Hematopoietic multipotent progenitor cell treated with erythropoietin and hydrocortisone succinate and interleukin-3 and kit ligand, for 15 days (in vitro differentiated cells): Measurements from ENCODE around the gene MAGI3.
"Not testable (repeated sequence)": the region's sequence is repeated elsewhere in the genome, so short reads cannot be mapped to it uniquely, and the experiment has no call there.

Source experiments
- DNase-seq: peaks from one replicate; pipeline ENCODE4 v3.0.0-alpha.2; 2015; ENCODE audit warnings: low spot score

MAGI3 gene

GRCh38 chr1:113444857-113445256 is 54.5 kb downstream of the MAGI3 start:
- DNase-seq, result no peak

- no peak for DNase-seq
Observed at GRCh38 chr1:113451710-113452109, 61.4 kb downstream of the MAGI3 start.

GRCh38 chr1:113452921-113453770 is 62.8 kb downstream of the MAGI3 start:
- peak; percentile 23 for DNase-seq

- no peak for DNase-seq
Observed at GRCh38 chr1:113453771-113454083, 63.4 kb downstream of the MAGI3 start.

GRCh38 chr1:113455374-113455773 is 65.1 kb downstream of the MAGI3 start:
- no peak for DNase-seq

GRCh38 chr1:113456967-113457366 is 66.7 kb downstream of the MAGI3 start:
- DNase-seq, result no peak

GRCh38 chr1:113459279-113459678 is 69.0 kb downstream of the MAGI3 start:
- DNase-seq, result no peak

- no peak for DNase-seq
Observed at GRCh38 chr1:113467991-113468390, 77.7 kb downstream of the MAGI3 start.

- not testable (repeated sequence) for DNase-seq
Observed at GRCh38 chr1:113478427-113479195, 88.3 kb downstream of the MAGI3 start.

GRCh38 chr1:113479713-113480676 is 89.7 kb downstream of the MAGI3 start:
- no peak for DNase-seq

GRCh38 chr1:113485131-113485530 is 94.8 kb downstream of the MAGI3 start:
- DNase-seq, result not testable (repeated sequence)

GRCh38 chr1:113488576-113489177 is 98.4 kb downstream of the MAGI3 start:
- no peak for DNase-seq

GRCh38 chr1:113490384-113490783 is 100.1 kb downstream of the MAGI3 start:
- no peak for DNase-seq

GRCh38 chr1:113493533-113493932 is 103.2 kb downstream of the MAGI3 start:
- DNase-seq, result no peak

GRCh38 chr1:113505357-113505756 is 115.0 kb downstream of the MAGI3 start:
- DNase-seq, result no peak

- DNase-seq, result no peak
Observed at GRCh38 chr1:113507552-113508214, 117.4 kb downstream of the MAGI3 start.

- no peak for DNase-seq
Observed at GRCh38 chr1:113508364-113509164, 118.2 kb downstream of the MAGI3 start.

GRCh38 chr1:113509766-113510165 is 119.5 kb downstream of the MAGI3 start:
- not testable (repeated sequence) for DNase-seq

- no peak for DNase-seq
Observed at GRCh38 chr1:113511269-113511668, 121.0 kb downstream of the MAGI3 start.

GRCh38 chr1:113515498-113515897 is 125.2 kb downstream of the MAGI3 start:
- DNase-seq, result no peak
